Choroid plexus epithelial cell (primary cell): Measurements from ENCODE around the gene THSD7A.
A peak's percentile ranks its signal among the peaks of the same experiment; 100 is the strongest.

Source experiments
- DNase-seq: peaks from one replicate; pipeline ENCODE4 v3.0.0-alpha.2; 2010; ENCODE audit warnings: low read depth
- H3K4me3 ChIP-seq: 2 replicates; pipeline ENCODE4 v1.5.1; 2011; ENCODE audit warnings: low read depth, mild to moderate bottlenecking, control low read depth, low read length, moderate library complexity
- CTCF ChIP-seq: conservative IDR thresholded peaks from 2 replicates; pipeline ENCODE4 v1.5.1; 2011; ENCODE audit warnings: low read depth, mild to moderate bottlenecking, control low read depth, inconsistent platforms, low read length, moderate library complexity

THSD7A gene

GRCh38 chr7:11792166-11792565, 39.8 kb downstream of the THSD7A start:
- DNase-seq, result no peak
- no peak for TF ChIP-seq CTCF

GRCh38 chr7:11788568-11788967, 43.4 kb downstream of the THSD7A start:
- no peak for TF ChIP-seq CTCF
- DNase-seq, result no peak
- no peak overlapping the region for H3K4me3 ChIP-seq

More at GRCh38 chr7:11792166-11792565, 39.8 kb downstream of the THSD7A start:
- no peak overlapping the region for H3K4me3 ChIP-seq

- no peak overlapping the region for H3K4me3 ChIP-seq
- TF ChIP-seq CTCF, result no peak
- no peak for DNase-seq
Measured at GRCh38 chr7:11787534-11787933, 44.5 kb downstream of the THSD7A start.

- no peak for TF ChIP-seq CTCF
- H3K4me3 ChIP-seq, result no peak overlapping the region
- DNase-seq, result peak; percentile 85
Measured at GRCh38 chr7:11786186-11786585, 45.8 kb downstream of the THSD7A start.

- DNase-seq, result peak; percentile 9
- no peak overlapping the region for H3K4me3 ChIP-seq
- TF ChIP-seq CTCF, result no peak
Measured at GRCh38 chr7:11784769-11785536, 47.0 kb downstream of the THSD7A start.

- DNase-seq, result no peak
- no peak overlapping the region for H3K4me3 ChIP-seq
- no peak for TF ChIP-seq CTCF
Measured at GRCh38 chr7:11779864-11780674, 51.9 kb downstream of the THSD7A start.
